SU-DHL-6 (cell line): ENCODE results near the gene BMERB1.

Source experiments
- EZH2phosphoT487 ChIP-seq: fragments of 200-600 bp; sonication (generic), shearing (Covaris generic); conservative IDR thresholded peaks from 2 replicates; pipeline ENCODE4 v1.6.1; 2018; ENCODE audit warnings: mild to moderate bottlenecking, antibody characterized with exemption, low read length, moderate library complexity, mixed read lengths
- TF ChIP-seq, protein P1 (sequence below): fragments of 200-600 bp; sonication (generic); IDR thresholded peaks from one replicate; pipeline ENCODE4 v1.5.1; 2017; ENCODE audit warnings: antibody characterized with exemption, mild to moderate bottlenecking, low read length, moderate library complexity; ENCODE audit not compliant: insufficient read depth, poor library complexity, severe bottlenecking

- TF ChIP-seq, protein P1, sequence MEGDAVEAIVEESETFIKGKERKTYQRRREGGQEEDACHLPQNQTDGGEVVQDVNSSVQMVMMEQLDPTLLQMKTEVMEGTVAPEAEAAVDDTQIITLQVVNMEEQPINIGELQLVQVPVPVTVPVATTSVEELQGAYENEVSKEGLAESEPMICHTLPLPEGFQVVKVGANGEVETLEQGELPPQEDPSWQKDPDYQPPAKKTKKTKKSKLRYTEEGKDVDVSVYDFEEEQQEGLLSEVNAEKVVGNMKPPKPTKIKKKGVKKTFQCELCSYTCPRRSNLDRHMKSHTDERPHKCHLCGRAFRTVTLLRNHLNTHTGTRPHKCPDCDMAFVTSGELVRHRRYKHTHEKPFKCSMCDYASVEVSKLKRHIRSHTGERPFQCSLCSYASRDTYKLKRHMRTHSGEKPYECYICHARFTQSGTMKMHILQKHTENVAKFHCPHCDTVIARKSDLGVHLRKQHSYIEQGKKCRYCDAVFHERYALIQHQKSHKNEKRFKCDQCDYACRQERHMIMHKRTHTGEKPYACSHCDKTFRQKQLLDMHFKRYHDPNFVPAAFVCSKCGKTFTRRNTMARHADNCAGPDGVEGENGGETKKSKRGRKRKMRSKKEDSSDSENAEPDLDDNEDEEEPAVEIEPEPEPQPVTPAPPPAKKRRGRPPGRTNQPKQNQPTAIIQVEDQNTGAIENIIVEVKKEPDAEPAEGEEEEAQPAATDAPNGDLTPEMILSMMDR, result no peak
- no peak for TF ChIP-seq EZH2phosphoT487
Measured at GRCh38 chr16:15398618-15399316, 35.6 kb upstream of the BMERB1 start.
